Sigmoid colon (tissue), 7 donors: ENCODE measurements around the gene KCNQ2. TPM values are rescaled to one million over a fixed set of nuclear protein-coding genes. Genes with fewer than 3 reads are reported as not detected.

Source experiments
- DNase-seq: peaks from one replicate; pipeline ENCODE4 v3.0.0-alpha.2; 2019
- H3K27ac ChIP-seq, 4 donors: fragments of 200-600 bp; sonication (generic); one replicate each; pipeline ENCODE4 v1.5.1; 2016 to 2019; ENCODE audit warnings: mild to moderate bottlenecking in 1 of 4
- H3K27me3 ChIP-seq, 3 donors: fragments of 200-600 bp; sonication (generic); one replicate each; pipeline ENCODE4 v1.5.1; 2019; ENCODE audit warnings: mild to moderate bottlenecking in 1 of 3
- H3K36me3 ChIP-seq, 4 donors: fragments of 200-600 bp; sonication (generic); one replicate each; pipeline ENCODE4 v1.5.1; 2016 to 2019
- H3K4me1 ChIP-seq, 4 donors: fragments of 200-600 bp; sonication (generic); one replicate each; pipeline ENCODE4 v1.5.1; 2017 to 2019
- H3K4me3 ChIP-seq, 4 donors: fragments of 200-600 bp; sonication (generic); one replicate each; pipeline ENCODE4 v1.5.1; 2017 to 2019; ENCODE audit warnings: mild to moderate bottlenecking in 2 of 4, moderate library complexity in 1 of 4
- H3K9me3 ChIP-seq, 4 donors: fragments of 200-600 bp in 3 of 4; sonication (generic) in 3 of 4; one replicate each; pipeline versions ENCODE4 v1.5.1 to v1.6.1; 2013 to 2019
- EP300 ChIP-seq, 4 donors: sonication (generic); formaldehyde crosslinking; IDR thresholded peaks; one replicate each; pipeline ENCODE4 v1.6.1; 2017; ENCODE audit warnings: antibody characterized with exemption in 4 of 4
- POLR2A ChIP-seq, 2 donors: fragments of 450-650 bp; IDR thresholded peaks; one replicate each; pipeline ENCODE4 v1.6.1; 2016; ENCODE audit warnings: antibody characterized with exemption in 2 of 2, mild to moderate bottlenecking in 2 of 2, moderate library complexity in 2 of 2
- POLR2AphosphoS5 ChIP-seq, 4 donors: sonication (generic); formaldehyde crosslinking; IDR thresholded peaks; one replicate each; pipeline ENCODE4 v1.6.1; 2017; ENCODE audit warnings: antibody characterized with exemption in 4 of 4
- WGBS, 2 donors: extraction: QIAGEN DNeasy Blood & Tissue Kit; methylation state at CpG; one replicate each; pipeline ENCODE4 v1.1.7; 2013; 5-methylcytosine and 5-hydroxymethylcytosine counted together
- intact Hi-C: fragments of 100-400 bp; cut with DNase I; formaldehyde crosslinking; loops from one replicate; pipeline ENCODE4 v1.15.1; 2023
- polyA plus RNA-seq, 3 donors: library from polyadenylated mRNA; stranded (reverse); fragments of 200-250 nt; gene quantifications; one replicate each; pipeline ENCODE4 v1.2.3, GENCODE V29; 2013
- total RNA-seq, 4 donors: library from RNA; depleted of rRNA; stranded (reverse); fragments of >200 nt; gene quantifications; one replicate each; pipeline ENCODE4 v1.1.0, GENCODE V29; 2016
- TF ChIP-seq, protein P1 (sequence below), 4 experiments: fragments of 450-650 bp in 3 of 4; fragments of 200-600 bp in 1 of 4; IDR thresholded peaks; one replicate each; pipeline ENCODE4 v1.5.1; 2016 to 2019; ENCODE audit warnings: antibody characterized with exemption in 4 of 4, mild to moderate bottlenecking in 3 of 4, moderate library complexity in 2 of 4
- donor health status: healthy with polysubstance abuse.
- donor health status: Bipolar disorder and iron deficiency.
- donor health status: healthy.

Gene KCNQ2
- total and polyA plus RNA-seq, 7 donors, result 0.83 to 4.2 (median 1.2) TPM; not detected in 3

DNA sequence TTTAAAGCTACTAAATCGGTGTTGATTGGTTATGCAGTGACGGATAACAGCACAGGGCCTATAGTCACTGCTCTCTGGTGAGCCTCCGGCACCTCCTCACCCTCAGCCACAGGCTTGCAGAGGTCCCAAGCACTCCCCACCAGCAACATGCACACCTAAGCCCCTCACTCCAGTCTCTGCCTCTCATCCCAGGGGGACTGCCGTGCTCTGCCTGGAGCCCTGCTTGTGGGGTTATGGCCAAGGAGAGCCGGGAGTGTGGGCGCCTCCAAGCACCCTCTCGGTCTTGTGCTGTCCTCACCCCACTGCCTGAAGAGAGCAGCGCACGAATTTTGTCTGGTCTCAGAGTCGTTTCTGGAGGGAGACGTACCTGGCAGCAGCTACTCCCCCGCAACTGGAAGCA is 33.3 kb upstream of the KCNQ2 start:
- 83 to 92% methylated on average over 12 of the region's 12 CpGs for WGBS, 2 donors
- TF ChIP-seq POLR2AphosphoS5 (IDR thresholded peaks at IDR 0.05), result no peak
- no peak for TF ChIP-seq POLR2A (IDR thresholded peaks at IDR 0.05)
- TF ChIP-seq, protein P1, sequence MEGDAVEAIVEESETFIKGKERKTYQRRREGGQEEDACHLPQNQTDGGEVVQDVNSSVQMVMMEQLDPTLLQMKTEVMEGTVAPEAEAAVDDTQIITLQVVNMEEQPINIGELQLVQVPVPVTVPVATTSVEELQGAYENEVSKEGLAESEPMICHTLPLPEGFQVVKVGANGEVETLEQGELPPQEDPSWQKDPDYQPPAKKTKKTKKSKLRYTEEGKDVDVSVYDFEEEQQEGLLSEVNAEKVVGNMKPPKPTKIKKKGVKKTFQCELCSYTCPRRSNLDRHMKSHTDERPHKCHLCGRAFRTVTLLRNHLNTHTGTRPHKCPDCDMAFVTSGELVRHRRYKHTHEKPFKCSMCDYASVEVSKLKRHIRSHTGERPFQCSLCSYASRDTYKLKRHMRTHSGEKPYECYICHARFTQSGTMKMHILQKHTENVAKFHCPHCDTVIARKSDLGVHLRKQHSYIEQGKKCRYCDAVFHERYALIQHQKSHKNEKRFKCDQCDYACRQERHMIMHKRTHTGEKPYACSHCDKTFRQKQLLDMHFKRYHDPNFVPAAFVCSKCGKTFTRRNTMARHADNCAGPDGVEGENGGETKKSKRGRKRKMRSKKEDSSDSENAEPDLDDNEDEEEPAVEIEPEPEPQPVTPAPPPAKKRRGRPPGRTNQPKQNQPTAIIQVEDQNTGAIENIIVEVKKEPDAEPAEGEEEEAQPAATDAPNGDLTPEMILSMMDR (IDR thresholded peaks at IDR 0.05), result no peak
- no peak for TF ChIP-seq EP300 (IDR thresholded peaks at IDR 0.05)
- H3K27me3 ChIP-seq, result peaks cover 0 to 43% (median 13%) of the 10 kb centered on the region in 3 donors
- intact Hi-C loops, result no loop called here
- H3K27ac ChIP-seq, result no peak overlapping the region
- peaks cover 0 to 7% (median 3%) of the 10 kb centered on the region in 4 donors for H3K4me1 ChIP-seq
- no peak overlapping the region for H3K4me3 ChIP-seq
- DNase-seq, result no peak
- H3K36me3 ChIP-seq, result no peaks in the 10 kb centered on the region
- peaks cover 0 to 6% (median 2%) of the 10 kb centered on the region in 4 donors for H3K9me3 ChIP-seq

DNA sequence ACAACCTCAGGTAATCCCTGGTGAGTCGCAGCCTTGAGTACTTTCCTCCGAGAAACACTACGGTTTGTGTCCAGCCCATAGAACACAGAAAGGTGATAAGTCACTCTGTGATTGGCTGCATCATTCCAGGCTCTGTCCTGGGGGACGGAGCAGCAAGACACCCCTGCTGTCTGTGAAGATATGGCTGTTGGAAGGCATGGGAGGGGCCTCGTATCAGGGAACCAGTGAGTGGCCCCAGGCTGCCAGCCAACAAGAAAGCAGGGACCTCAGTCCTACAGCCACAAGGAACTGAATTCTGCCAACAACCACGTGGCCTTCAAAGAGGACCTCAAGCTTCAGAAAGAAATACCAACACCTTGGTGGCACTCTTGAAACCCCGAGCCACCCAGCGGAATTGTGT is 32.8 kb upstream of the KCNQ2 start:
- TF ChIP-seq POLR2A (IDR thresholded peaks at IDR 0.05), result no peak
- TF ChIP-seq POLR2AphosphoS5 (IDR thresholded peaks at IDR 0.05), result no peak
- TF ChIP-seq, protein P1 (IDR thresholded peaks at IDR 0.05), result no peak
- TF ChIP-seq EP300 (IDR thresholded peaks at IDR 0.05), result no peak
- Histone ChIP-seq H3K4me3 (no peak overlapping the region), H3K4me1 (peaks cover 0 to 7% (median 3%) of the 10 kb centered on the region in 4 donors), H3K27ac (no peak overlapping the region), H3K27me3 (peaks cover under 1 to 45% (median 17%) of the 10 kb centered on the region in 3 donors), H3K36me3 (no peaks in the 10 kb centered on the region), H3K9me3 (peaks cover 0 to 6% (median 2%) of the 10 kb centered on the region in 4 donors)
- no peak for DNase-seq
- intact Hi-C loops, result no loop called here
- WGBS, 2 donors, result 86 to 89% methylated on average over 8 of the region's 8 CpGs

DNA sequence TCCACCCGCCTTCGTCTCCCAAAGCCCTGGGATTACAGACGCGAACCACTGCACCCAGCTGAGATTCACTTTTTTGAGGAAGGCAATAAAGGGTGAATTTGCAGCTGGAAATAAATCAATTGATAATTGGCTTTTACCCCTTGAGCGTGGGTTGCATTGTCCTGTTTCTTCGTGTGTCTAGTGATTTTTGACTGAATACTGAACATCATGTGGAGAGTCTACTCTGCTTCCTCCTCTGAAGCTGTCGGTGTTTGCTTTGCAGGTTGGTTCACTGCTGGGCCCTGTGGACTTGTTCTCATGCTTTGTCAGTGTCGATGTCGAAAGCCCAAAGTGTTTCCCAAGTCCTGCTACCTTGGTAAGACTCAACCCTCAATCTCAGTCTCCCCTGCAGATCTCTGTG is 32.2 kb upstream of the KCNQ2 start:
- Histone ChIP-seq H3K9me3 (peaks cover 0 to 6% (median 2%) of the 10 kb centered on the region in 4 donors), H3K27me3 (peaks cover 7 to 45% (median 22%) of the 10 kb centered on the region in 3 donors), H3K36me3 (no peaks in the 10 kb centered on the region), H3K4me3 (no peak overlapping the region), H3K27ac (no peak overlapping the region), H3K4me1 (peaks cover 0 to 10% (median 5%) of the 10 kb centered on the region in 4 donors)
- DNase-seq, result no peak
- 86 to 89% methylated on average over 9 of the region's 9 CpGs for WGBS, 2 donors
- intact Hi-C loops, result no loop called here
- TF ChIP-seq, protein P1 (IDR thresholded peaks at IDR 0.05), result no peak
- TF ChIP-seq EP300 (IDR thresholded peaks at IDR 0.05), result no peak
- TF ChIP-seq POLR2A (IDR thresholded peaks at IDR 0.05), result no peak
- TF ChIP-seq POLR2AphosphoS5 (IDR thresholded peaks at IDR 0.05), result no peak

DNA sequence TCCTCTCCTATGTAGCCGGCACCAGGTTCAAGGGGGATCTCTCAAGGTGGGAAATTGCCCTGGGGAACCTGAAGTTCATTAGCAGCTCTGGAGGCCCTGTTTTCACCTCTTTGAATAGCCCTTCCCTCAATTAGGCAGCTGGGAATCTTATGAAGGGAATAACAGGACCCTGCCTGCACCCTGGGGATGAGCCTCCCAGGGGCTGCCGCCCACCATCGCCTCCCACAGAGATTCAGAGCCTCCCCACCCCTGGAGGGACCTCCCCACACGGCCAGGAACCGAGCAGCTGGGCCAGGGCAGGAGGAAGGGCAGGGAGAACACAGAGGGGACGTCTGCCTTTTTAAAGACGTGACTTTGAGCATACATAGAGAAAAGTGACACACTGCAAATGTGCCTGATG is 31.1 kb upstream of the KCNQ2 start:
- Histone ChIP-seq H3K4me3 (no peak overlapping the region), H3K4me1 (peaks cover 0 to 20% (median 13%) of the 10 kb centered on the region in 4 donors), H3K36me3 (no peaks in the 10 kb centered on the region), H3K9me3 (peaks cover 0 to 6% (median 2%) of the 10 kb centered on the region in 4 donors), H3K27ac (no peak overlapping the region), H3K27me3 (peaks cover 17 to 48% (median 33%) of the 10 kb centered on the region in 3 donors)
- DNase-seq, result no peak
- TF ChIP-seq POLR2A (IDR thresholded peaks at IDR 0.05), result no peak
- TF ChIP-seq POLR2AphosphoS5 (IDR thresholded peaks at IDR 0.05), result no peak
- TF ChIP-seq, protein P1 (IDR thresholded peaks at IDR 0.05), result no peak
- TF ChIP-seq EP300 (IDR thresholded peaks at IDR 0.05), result no peak
- intact Hi-C loops, result no loop called here
- WGBS, 2 donors, result 42 to 45% methylated on average over 7 of the region's 7 CpGs

DNA sequence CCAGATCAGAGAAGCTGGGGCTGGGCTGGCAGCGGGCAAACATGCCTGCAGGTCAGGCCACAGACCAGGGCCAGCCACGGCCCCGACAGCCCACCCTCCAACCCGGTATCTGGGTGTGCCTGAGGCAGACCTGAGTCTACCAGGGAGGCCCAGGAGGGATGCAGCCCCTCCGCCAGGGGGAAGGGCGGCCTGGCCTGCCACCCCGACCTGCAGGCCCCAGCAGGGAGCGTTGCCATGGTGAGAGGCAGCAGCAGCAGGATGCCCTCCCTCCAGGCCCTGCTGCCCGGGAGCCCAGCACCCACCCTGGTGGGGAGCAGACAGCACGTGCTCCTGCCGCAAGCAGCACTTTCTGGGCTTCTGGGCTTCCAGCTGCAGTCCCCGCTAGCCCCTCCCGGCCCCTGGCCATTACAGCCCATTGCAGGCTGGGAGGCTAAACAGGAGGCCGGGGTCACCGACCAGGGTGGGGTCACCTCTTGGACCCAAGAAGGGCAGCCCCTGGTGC is 30.3 kb upstream of the KCNQ2 start:
- TF ChIP-seq POLR2AphosphoS5 (IDR thresholded peaks at IDR 0.05), result no peak
- no peak for TF ChIP-seq EP300 (IDR thresholded peaks at IDR 0.05)
- TF ChIP-seq, protein P1 (IDR thresholded peaks at IDR 0.05), result no peak
- TF ChIP-seq POLR2A (IDR thresholded peaks at IDR 0.05), result no peak
- Histone ChIP-seq H3K27ac (no peak overlapping the region), H3K9me3 (peaks cover 0 to 6% (median 2%) of the 10 kb centered on the region in 4 donors), H3K36me3 (no peaks in the 10 kb centered on the region), H3K4me1 (peaks cover 0 to 28% (median 21%) of the 10 kb centered on the region in 4 donors), H3K27me3 (peaks cover 25 to 51% (median 36%) of the 10 kb centered on the region in 3 donors), H3K4me3 (no peak overlapping the region)
- intact Hi-C loops, result no loop called here
- WGBS, 2 donors, result 50 to 59% methylated on average over 15 of the region's 15 CpGs
- no peak for DNase-seq
